GM18499 (cell line): ENCODE data around the gene ACAP1.
"Not testable (repeated sequence)": the region's sequence is repeated elsewhere in the genome, so short reads cannot be mapped to it uniquely, and the experiment has no call there.

Experiments used
- ATAC-seq: cut with Tn5 transposase; IDR thresholded peaks from one replicate; pipeline ENCODE4 v1.9.1; 2021; ENCODE audit warnings: moderate number of reproducible peaks; ENCODE audit not compliant: insufficient read depth, unreplicated experiment

ACAP1 gene

DNA sequence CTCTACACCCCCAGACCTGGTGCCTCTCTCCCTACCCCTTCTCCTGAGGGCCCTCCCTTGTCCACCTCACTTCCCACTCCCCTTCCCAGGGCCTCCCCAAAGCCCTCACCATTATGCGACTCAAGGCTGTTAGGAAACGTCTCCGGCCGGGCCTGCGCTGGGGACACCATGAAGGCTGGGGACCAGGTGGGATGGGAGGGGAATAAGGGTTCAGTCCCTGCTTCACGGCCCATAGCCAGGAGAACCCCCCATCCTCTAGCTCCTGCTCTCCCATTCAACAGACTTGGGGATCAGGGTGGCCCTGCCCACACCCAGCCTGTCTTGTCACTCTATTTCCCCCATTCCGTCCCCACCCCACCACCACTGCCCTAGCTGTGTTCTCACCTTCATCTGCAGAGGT lies 9.3 kb upstream of the ACAP1 start:
- no peak for ATAC-seq

DNA sequence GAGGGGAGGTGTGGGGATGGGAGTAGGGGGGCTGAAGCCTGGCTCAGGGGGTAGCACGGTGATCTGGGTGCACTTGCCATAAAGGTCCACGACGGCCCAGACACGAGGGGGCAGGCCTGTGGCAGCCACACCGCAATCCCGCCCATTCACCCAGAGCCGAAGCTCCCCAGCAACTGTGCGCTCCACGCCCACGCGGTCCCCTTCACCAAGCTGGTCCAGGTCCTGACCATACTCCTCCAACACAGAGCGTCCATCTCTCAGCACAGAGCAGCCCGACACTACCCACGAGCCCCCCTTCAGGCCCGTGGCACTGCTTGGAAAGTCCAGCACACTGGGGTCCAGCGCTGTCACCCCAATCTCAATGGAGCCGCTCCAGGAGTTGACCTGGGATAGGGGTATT lies 8.8 kb upstream of the ACAP1 start:
- no peak for ATAC-seq

DNA sequence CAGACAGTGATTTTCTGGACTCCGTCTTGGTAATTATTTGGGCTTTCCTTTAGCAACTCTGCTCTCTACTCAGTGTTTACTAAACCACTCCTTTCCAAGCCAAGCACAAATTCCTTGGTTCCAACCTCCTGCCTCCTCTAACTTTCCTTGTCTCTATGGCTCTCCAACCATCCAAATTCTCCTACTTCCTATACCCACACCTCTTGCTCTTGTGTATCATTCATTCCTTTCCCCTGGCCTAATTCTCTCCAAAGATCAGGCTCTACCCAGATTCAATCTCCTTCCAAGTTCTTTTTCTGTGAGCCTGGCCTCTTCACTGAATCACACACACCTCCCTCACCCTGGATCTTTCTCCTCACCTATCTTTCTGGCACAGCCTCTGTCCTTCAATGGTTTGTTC lies 8.3 kb upstream of the ACAP1 start:
- ATAC-seq, result no peak

DNA sequence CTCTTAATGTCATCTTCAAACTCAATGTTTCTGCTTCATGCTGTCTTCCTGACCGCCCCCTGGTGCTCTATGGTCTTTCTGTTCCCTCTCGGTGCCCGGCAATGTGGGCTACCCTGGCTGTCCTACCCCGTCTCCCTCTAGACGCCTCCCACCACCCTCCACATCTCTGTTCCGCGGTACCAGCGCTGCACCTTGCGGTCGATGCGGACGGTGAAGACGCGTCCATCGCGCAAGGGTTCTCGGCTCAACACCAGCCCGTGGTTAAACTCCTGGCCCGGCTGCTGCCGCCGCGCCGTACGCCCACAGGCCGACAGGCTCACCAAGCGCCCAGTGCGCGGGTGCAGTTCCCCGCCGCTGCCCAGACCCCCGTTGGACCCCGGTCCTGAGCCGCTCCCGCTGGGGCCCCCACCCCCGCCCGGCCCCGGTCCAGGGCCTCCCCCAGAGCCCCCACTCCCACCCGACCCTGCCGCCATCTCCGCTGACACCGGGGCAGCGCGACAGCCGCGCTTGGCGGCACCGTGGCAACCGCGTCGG lies 7.4 kb upstream of the ACAP1 start, which contains the start of gene NEURL4:
NEURL4 (minus strand) TSS at position 496 of the 534 bp plus-strand sequence; CDS start at position 473, 23 bp downstream.
- peak; percentile 6 for ATAC-seq

DNA sequence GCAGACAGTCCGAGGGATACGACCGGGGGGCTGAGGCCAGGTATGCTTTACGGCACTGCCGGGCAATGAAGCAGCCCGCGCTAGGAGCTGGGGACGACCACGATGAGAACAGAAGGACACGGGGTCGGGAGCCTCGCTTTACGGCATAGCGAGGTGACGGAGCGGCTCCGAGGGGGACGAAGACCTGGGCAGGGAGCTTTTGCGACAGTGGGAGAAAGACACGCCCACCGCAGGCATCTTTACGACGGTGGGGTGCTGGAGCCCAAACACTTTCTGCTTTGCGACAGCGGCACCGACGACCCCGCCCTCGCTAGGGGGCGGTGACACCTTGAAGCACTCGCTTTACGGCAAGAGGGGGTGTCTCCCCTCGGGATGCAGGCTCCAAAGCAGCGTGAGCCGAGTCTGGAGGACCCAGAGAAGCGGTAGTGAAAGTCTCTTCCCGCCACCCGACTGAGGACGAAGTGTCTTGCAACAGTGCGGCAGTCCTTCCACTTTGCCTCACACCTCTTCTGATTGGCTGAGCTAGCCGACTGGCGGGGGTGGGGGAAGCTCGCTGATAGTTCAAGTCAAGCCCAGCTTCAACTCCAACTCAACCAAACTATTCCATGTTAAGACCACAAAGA lies 6.8 kb upstream of the ACAP1 start:
- ATAC-seq, result peak; percentile 40

DNA sequence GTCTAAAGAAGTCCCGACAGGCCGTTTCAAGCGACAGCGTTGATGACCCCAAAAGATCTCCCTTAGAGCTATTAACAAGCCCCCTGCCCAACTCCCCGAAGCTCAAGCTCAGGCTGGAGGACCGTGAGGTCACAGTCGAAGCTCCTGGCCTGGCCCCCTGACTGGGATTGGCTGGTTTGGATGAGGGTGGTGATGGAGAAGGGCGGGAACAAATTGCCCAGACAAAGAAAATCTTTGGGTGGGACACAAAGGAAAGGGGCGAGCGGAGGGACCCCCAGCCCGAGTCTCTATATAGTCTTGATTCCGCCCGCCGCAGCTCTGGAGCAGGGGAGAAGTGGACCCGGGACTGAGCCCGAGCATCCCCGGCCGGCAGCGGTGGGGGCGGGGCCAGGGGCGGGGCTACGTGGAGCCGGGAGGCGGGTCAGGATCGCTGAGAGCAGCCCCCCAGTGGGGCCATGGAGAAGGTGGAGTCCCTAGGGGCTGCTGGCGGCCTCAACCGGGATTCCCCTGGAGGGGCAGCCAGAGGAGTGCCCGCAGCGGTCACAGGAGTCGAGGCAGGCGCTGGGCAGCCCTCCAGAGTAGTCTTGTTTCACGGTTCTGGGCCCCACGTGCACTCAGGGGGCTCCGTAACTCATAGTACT lies 6.2 kb upstream of the ACAP1 start:
- ATAC-seq, result no peak

DNA sequence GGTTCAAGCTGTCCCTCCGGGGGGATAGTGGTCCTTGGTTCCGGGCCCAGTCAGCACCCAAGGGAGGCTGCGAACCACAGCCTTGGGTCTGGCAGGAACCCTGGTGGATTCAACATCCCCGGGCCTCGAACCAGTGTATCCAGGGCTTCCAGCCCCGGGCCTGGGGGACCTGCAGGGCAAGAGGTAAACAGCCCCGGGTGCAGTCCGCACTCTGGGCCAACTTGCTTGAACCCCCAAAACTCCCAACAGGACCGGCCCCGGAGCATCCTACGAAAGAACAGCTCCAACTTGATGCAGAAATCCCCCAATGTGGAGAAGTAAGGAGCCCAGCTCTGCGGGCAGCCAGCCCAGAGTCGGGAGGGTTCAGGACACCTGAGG lies 5.7 kb upstream of the ACAP1 start:
- ATAC-seq, result no peak

DNA sequence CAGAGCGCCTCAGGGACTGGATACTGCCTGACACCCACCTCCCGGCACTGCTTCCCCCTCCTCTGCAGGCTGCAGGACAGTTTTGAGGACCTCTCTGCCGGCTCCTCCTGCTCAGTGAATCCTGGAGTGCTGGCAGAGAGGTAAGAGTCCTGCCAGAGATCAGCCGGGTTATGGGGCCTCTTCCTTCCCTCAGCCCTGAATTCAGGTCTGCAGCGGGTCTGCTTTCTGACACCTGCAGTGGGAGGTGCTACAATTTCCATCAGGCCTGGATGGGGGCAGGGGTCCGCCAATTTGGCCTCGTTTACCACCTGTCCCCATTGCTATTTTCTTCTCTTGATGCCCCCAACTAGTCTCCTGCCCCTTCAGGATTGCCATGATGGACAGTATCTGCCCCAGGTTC lies 4.2 kb upstream of the ACAP1 start:
- ATAC-seq, result no peak

DNA sequence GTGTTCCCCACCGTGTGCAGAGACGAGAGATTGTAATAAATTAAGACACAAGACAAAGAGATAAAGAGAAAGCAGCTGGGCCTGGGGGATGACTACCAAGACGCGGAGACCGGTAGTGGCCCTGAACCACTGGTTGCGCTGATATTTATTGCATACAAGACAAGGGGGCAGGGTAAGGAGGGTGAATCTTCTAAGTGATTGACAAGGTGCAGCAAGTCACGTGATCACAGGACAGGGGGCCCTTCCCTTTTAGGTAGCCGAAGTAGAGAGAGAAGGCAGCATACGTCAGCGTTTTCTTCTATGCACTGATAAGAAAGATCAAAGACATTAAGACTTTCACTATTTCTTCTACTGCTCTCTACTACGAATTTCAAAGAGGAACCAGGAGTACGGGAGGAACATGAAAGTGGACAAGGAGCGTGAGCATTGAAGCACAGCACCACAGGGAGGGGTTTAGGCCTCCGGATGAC lies 3.7 kb upstream of the ACAP1 start:
- not testable (repeated sequence) for ATAC-seq

DNA sequence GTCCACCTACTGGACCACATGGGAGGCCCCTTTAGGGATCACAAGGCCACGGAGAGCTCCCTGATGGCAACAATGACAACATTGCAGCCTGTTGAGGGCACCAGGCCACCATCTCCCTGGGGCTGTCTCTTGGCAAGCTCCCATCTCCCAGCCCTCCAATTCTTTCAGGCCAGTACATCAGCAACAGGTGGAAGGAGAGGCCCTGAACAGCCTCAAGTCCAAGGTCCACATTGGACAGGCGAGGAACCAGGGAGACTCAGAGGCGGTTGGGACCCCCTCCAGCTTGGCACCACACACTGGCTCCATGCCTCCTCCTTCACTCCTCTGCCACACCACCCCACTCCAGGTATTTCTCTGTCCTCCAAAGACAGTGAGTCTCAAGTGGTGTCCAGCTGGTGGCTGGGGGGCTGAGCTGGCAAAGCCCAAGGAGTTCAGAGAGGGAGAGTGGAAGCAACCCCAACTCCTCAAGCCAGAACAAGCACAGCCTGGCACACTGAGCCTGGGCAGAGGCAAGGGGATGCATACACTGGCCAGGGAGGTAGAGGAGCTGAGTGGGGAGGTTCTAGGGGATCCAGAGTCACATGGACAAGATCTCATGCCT lies 1.3 kb upstream of the ACAP1 start:
- no peak for ATAC-seq

DNA sequence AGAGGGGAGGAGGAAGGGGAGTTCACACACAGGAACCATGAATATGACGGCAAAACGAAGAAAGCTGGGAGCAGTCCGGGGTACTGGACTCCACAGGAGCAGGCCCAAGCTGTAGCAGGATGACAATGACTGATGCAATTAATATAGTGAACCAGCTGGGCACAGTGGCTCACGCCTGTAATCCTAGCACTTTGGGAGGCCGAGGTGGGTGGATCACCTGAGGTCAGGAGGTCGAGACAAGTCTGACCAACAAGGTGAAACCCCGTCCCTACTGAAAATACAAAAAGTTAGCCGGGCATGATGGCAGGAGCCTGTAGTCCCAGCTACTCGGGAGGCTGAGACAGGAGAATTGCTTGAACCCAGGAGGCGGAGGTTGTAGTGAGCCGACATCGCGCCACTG lies 564 bp upstream of the ACAP1 start:
- ATAC-seq, result not testable (repeated sequence)

DNA sequence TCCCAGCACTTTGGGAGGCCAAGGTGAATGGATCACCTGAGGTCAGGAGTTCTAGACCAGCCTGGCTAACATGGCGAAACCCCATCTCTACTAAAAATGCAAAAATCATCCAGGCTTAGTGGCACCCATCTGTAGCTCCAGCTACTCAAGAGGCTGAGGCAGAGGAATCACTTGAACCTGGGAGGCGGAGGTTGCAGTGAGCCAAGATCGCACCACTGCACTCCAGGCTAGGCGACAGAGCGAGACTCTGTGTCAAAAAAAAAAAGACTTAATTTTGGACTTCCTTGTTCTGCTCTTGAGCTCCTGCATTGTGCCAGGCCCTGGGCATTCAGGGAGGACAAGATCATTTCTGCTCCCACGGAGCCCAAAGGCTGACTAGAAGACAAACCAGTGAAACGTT lies 1.3 kb downstream of the ACAP1 start:
- ATAC-seq, result not testable (repeated sequence)

DNA sequence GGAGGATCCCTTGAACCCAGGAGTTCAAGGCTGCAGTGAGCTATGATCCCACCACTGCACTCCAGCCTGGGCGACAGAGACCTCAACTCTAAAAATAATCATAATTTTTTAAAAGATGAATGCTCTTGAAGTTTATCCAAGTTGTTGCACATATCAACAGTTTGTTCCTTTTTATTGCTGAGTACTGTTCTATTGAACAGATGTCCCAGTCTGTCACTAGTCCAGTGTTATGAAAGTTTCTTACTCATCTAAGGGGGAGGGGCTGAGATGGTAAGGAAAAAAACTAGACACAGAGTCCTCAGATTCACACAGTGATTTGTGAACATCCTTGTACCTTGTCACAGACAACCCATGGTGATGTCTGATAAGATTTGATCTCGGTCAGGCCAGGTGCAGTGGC lies 3.9 kb downstream of the ACAP1 start:
- no peak for ATAC-seq

DNA sequence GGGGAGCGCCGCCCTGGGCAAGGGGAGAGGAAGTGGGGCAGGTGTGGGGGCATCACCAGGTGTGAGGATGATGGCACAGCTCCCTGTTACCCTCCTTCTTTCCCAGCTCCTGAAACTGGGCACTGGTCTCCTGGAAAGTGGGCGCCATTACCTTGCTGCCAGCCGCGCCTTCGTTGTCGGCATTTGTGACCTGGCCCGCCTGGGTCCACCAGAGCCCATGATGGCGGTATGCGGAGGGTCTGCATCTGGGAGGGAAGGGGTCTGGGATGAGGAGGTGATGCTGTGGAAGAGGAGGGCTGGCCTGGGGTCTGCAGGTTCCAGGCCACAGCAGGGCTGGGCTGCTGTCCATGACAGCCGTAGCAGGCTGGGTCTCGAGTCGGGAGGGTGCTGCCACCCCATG lies 5.5 kb downstream of the ACAP1 start:
- no peak for ATAC-seq

DNA sequence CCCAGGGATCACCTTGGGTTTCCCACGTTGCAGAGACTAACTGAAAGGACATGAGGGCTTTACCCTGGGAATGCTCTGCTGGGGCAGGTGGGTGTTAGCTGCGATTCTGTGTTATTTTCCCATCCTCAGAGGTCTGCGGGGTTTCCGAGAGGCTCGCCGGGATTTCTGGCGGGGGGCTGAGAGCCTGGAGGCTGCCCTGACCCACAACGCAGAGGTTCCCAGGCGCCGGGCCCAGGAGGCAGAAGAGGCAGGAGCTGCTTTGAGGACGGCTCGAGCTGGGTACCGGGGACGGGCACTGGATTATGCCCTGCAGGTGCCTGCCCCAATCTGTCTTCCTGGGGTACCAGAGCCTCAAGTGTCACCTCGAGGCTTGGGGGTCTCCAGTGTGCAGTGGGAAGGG lies 6.9 kb downstream of the ACAP1 start:
- no peak for ATAC-seq

DNA sequence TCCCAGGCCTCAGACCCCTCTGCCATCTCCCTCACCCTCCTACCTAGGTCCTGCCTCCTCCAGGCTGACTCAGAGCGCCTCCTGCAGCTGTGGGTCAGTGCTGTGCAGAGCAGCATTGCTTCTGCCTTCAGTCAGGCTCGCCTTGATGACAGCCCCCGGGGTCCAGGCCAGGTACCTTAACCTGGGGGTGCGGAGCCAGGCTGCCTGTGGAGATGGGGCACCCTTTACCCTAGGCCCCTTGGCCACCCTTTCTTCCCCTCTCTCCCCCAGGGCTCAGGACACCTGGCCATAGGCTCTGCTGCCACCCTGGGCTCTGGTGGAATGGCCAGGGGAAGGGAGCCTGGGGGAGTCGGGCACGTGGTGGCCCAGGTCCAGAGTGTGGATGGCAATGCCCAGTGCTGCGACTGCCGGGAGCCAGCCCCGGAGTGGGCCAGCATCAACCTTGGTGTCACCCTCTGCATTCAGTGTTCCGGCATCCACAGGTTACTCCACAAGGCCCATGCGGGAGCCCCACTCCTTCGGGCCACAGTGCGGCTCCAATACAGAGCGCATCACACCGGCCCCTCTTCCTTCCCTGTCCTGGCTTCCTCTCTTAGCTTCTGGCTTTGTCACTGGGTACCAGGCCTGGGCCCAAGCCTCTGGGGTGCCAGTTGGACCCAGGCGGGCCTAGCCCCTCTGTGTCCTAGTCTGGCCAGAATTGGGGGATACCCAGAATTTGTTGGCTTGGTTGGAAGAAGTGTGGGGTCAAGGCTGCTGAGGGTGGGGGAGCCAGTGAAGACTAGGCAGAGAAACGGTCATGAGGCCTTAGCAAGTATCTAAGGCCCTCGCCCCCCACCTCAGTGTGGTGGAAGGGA lies 10.7 kb downstream of the ACAP1 start:
- ATAC-seq, result no peak

DNA sequence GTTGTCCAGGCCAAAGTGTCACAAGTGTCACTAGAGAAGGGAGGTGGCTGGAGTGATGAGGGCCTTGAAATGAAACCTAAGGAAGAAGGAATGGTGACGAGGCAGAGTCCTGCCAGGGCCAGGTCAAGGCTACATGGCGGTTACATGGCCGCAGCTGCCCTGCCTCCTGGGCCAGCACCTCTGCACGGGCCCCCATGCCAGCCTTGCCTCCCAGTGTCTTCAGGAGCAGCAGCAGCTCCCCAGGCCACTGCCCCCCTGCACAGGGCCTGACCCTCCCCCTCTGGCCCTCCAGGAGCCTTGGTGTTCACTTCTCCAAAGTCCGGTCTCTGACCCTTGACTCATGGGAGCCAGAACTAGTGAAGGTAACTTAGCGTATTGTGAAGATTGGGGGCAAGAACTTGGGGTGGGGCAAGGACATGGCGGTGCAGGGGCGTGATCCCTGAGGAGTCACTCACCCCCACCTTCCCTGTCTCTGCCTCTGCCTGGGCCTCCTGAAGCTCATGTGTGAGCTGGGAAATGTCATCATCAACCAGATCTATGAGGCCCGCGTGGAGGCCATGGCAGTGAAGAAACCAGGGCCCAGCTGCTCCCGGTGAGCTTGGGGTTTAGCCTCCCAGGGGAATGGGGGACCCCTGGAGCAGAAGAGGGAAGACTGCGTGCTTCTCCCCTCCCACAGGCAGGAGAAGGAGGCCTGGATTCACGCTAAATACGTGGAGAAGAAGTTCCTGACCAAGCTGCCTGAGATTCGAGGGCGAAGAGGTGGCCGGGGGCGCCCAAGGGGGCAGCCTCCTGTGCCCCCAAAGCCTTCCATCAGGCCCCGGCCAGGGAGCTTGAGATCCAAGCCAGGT lies 11.5 kb downstream of the ACAP1 start:
- no peak for ATAC-seq

DNA sequence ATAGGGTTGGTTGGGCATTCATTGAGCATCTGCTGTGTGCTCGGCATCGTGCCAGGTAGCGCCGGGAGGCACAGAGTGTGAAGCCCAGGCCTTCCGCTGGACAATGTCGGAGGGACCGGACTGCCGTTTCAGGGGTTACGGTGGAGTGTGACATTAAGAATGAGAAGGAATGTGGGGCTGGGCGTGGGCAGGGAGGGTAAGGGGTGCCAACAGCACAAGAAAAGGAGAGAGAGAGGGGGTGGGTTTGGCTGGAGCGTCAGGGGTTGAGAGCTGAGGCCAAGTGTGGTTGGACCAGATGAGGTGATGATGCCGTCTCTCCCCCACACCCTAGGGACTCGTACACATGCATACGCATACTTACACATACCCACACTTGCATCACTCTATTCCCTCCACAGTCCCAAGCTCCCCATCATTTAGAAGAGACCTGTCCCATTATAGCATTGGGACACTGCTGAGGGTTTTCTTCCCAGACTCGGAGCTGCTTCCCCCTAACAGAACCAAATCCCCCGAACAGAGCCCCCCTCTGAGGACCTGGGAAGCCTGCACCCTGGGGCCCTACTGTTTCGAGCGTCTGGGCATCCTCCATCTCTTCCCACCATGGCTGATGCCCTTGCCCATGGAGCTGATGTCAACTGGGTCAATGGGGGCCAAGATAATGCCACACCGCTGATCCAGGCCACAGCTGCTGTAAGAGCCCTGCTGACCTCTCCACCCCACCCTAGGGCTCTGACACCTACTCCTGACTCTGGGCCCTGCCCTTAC lies 12.3 kb downstream of the ACAP1 start:
- no peak for ATAC-seq
